Activated T-helper 1 cell treated with anti-CD3 and anti-CD28 coated beads, Interleukin-2, amount 50 U/mL, for 16 hours (primary cell): ENCODE data around the gene GRAPL.
"Not testable (repeated sequence)": the region's sequence is repeated elsewhere in the genome, so short reads cannot be mapped to it uniquely, and the experiment has no call there.

Source experiments
- DNase-seq, 2 donors: peaks; one replicate each; pipeline ENCODE4 v3.0.0-alpha.2; 2020; ENCODE audit warnings: low read depth in 1 of 2, low spot score in 1 of 2

The GRAPL gene

GRCh38 chr17:19127148-19127980, at the start of gene GRAPL:
TSS of gene GRAPL (plus strand) at chr17:19127589. CDS start at chr17:19127620, 31 bp downstream.
- not testable (repeated sequence) for DNase-seq

GRCh38 chr17:19088804-19089685, 38.3 kb upstream of the GRAPL start:
- not testable (repeated sequence) for DNase-seq

- DNase-seq = not testable (repeated sequence)
These were observed 37.2 kb upstream of the GRAPL start for GRCh38 chr17:19090058-19090772.

- not testable (repeated sequence) for DNase-seq
These were observed 34.4 kb upstream of the GRAPL start for GRCh38 chr17:19092737-19093683.

GRCh38 chr17:19093684-19094438, 33.5 kb upstream of the GRAPL start:
- DNase-seq = not testable (repeated sequence)

- DNase-seq = not testable (repeated sequence)
These were observed 18.9 kb upstream of the GRAPL start for GRCh38 chr17:19108517-19108916.

GRCh38 chr17:19110189-19111097, 16.9 kb upstream of the GRAPL start:
- DNase-seq = not testable (repeated sequence)

GRCh38 chr17:19111111-19111711, 16.2 kb upstream of the GRAPL start:
- DNase-seq = peak; percentile 25 to 40

- DNase-seq = peak in 1 of 2 donors; percentile 4
These were observed 15.5 kb upstream of the GRAPL start for GRCh38 chr17:19111801-19112458.

GRCh38 chr17:19112459-19112826, 14.9 kb upstream of the GRAPL start:
- not testable (repeated sequence) for DNase-seq

- not testable (repeated sequence) for DNase-seq
These were observed 8.7 kb upstream of the GRAPL start for GRCh38 chr17:19118695-19119094.

GRCh38 chr17:19125289-19125688, 2.1 kb upstream of the GRAPL start:
- not testable (repeated sequence) for DNase-seq

- not testable (repeated sequence) for DNase-seq
These were observed 2.1 kb downstream of the GRAPL start for GRCh38 chr17:19129500-19129899.

GRCh38 chr17:19131108-19131507, 3.7 kb downstream of the GRAPL start:
- DNase-seq = not testable (repeated sequence)

GRCh38 chr17:19131772-19132171, 4.4 kb downstream of the GRAPL start:
- DNase-seq = not testable (repeated sequence)

- DNase-seq = not testable (repeated sequence)
These were observed 6.4 kb downstream of the GRAPL start for GRCh38 chr17:19133793-19134192.

GRCh38 chr17:19135391-19135790, 8.0 kb downstream of the GRAPL start:
- DNase-seq = not testable (repeated sequence)
